Right lung (tissue), 10 donors: Measurements from ENCODE around the gene SLFN11. TPM values are rescaled to one million over a fixed set of nuclear protein-coding genes. Genes with fewer than 3 reads are reported as not detected.
"Not testable (repeated sequence)": the region's sequence is repeated elsewhere in the genome, so short reads cannot be mapped to it uniquely, and the experiment has no call there.

Source experiments
- DNase-seq, 2 donors: peaks; one replicate each; pipeline ENCODE4 v3.0.0-alpha.2; 2013
- long read RNA-seq, 8 donors: transcript quantifications; one replicate each; lab custom pipeline, GENCODE V29; 2026
- polyA plus RNA-seq, 5 donors: library from polyadenylated mRNA; unstranded; fragments of 120-200 nt; gene quantifications; one replicate each; pipeline versions ENCODE4 v1.2.1 to v1.2.3, GENCODE V29; 2013; ENCODE audit warnings: inconsistent platforms in 1 of 5, low replicate concordance in 1 of 5; ENCODE audit not compliant: insufficient read length in 5 of 5, insufficient read depth in 1 of 5

SLFN11 gene, protein sequence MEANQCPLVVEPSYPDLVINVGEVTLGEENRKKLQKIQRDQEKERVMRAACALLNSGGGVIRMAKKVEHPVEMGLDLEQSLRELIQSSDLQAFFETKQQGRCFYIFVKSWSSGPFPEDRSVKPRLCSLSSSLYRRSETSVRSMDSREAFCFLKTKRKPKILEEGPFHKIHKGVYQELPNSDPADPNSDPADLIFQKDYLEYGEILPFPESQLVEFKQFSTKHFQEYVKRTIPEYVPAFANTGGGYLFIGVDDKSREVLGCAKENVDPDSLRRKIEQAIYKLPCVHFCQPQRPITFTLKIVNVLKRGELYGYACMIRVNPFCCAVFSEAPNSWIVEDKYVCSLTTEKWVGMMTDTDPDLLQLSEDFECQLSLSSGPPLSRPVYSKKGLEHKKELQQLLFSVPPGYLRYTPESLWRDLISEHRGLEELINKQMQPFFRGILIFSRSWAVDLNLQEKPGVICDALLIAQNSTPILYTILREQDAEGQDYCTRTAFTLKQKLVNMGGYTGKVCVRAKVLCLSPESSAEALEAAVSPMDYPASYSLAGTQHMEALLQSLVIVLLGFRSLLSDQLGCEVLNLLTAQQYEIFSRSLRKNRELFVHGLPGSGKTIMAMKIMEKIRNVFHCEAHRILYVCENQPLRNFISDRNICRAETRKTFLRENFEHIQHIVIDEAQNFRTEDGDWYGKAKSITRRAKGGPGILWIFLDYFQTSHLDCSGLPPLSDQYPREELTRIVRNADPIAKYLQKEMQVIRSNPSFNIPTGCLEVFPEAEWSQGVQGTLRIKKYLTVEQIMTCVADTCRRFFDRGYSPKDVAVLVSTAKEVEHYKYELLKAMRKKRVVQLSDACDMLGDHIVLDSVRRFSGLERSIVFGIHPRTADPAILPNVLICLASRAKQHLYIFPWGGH
- 10 to 100 TPM; 18.7 to 24.2 (median 21.2) TPM for polyA plus RNA-seq
- long read RNA-seq, donor 1, partial matches to known transcripts, result 0 of 1 reads
- long read RNA-seq, donor 1, other reads (novel, unspliced or antisense), result 0 of 1 reads
- long read RNA-seq, donor 2, result 0 reads
- long read RNA-seq, donor 3, partial matches to known transcripts, result 0 of 1 reads
- long read RNA-seq, donor 3, other reads (novel, unspliced or antisense), result 0 of 1 reads
- long read RNA-seq, donor 4, partial matches to known transcripts, result 0 of 4 reads
- long read RNA-seq, donor 4, other reads (novel, unspliced or antisense), result 0 of 4 reads
- long read RNA-seq, donor 5, partial matches to known transcripts, result 0 of 1 reads
- long read RNA-seq, donor 5, other reads (novel, unspliced or antisense), result 0 of 1 reads
- long read RNA-seq, donor 6, result 0 reads
- long read RNA-seq, donor 7, full-length matches to known transcripts, result 2 of 2 reads
- long read RNA-seq, donor 7, partial matches to known transcripts, result 0 of 2 reads
- long read RNA-seq, donor 7, other reads (novel, unspliced or antisense), result 0 of 2 reads
- long read RNA-seq, donor 8, result 0 reads

DNA sequence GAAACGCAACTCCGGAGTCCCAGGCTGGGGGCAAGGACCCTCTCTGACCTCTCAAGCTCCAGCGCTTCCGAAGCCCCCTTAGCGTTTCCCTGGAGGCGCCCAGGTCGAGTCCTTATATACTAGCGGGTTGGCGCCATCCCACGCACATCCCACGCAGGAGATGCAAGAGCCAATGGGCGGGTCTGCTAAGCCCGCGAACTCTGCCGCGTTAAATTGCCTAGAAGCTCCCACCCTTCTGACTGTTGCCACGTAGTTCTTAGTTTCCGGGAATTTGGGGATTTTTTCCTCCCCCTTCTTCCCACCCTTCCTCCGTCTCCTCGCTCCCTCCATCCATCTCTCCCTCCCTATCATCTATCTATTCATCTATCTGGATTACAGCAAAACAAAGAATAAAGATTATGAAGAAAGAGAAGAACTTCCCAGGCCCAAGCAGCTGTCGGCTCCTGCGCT, at the start of gene SLFN11:
Gene SLFN11, minus strand, starts transcription at position 88 of the 450 bp plus-strand sequence. CDS start 9,814 bp downstream, outside the sequence.
- peak; percentile 68 to 78 for DNase-seq

DNA sequence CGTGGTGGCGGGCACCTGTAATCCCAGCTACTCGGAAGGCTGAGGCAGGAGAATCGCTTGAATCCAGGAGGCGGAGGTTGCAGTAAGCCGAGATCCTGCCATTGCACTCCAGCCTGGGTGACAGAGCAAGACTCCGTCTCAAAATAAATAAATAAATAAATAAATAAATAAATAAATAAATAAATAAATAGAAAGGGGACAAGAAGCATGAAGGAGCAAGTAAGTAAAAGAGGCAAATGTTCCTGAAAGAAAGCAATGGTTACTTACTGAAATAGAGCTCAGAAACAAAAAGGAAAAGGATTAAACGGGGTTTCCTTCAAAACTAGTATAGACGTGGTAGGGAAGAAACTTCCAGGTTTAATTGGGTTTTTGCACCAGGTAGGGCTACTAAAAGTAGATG, 47.6 kb upstream of the SLFN11 start:
- DNase-seq, result not testable (repeated sequence)

DNA sequence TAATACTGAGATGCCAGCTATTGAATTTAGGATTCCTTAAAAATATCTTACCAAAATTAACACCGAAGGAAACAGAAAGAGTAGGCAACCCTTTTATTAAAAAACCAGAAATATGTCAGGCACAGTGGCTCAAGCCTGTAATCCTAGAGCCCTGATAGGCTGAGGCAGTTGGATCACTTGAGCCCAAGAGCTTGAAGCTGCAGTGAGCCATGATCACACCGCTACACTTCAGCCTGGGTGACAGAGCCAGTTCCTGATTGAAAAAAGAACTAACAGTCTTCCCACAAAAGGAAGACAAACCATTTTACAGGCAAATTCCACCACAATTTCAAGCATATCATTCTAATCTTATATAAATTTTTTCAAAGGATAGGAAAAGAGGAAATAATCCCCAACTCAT, 43.2 kb upstream of the SLFN11 start:
- DNase-seq, result no peak

DNA sequence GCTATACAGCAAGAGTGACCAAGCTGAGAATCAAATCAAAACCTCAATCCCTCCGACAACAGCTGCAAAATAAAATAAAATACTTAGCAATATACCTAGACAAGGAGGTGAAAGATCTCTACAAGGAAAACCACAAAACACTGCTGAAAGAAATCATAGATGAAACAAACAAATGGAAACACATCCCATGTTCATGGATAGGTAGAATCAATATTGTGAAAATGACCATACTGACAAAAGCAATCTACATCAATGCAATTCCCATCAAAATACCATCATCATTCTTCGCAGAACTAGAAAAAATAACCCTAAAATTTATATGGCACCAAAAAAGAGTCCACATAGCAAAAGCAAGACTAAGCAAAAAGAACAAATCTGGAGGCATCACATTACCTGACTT, 41.3 kb upstream of the SLFN11 start:
- DNase-seq, result not testable (repeated sequence)

DNA sequence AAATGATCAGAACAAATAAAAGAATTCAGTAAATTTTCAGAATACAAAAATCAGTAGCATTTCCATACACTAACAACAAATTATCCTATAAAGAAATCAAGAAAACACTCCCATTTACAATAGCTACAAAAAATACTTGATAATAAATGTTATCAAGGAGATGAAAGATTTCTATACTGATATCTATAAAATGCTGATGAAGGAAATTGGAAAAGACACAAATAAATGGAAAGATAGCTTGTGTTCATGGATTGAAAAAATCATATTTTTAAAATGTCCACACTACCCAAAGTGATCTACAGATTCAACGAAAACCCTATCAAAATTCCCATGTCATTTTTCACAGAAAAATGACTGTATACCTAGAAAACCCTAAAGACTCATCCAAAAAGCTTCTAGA, 40.8 kb upstream of the SLFN11 start:
- DNase-seq, result no peak

DNA sequence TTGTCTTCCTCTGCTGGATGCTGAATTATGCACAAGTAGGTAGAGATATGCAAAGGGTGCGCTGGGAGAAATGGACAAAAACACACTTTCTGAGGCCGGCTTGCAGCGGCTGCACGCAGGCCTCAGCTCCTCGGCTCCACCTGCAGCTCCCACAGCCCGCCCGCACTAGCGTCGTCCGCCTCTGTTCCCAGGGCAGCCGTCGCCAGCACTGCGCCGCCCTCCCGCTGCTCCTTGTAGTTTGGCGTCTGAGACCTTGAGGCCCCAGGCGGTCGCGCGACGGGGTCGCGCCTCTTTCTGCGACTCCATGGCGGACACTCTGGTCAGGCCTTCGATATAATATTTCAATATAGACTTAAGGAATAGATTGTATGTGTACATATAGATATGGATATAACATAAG, 34.1 kb upstream of the SLFN11 start:
- no peak for DNase-seq

DNA sequence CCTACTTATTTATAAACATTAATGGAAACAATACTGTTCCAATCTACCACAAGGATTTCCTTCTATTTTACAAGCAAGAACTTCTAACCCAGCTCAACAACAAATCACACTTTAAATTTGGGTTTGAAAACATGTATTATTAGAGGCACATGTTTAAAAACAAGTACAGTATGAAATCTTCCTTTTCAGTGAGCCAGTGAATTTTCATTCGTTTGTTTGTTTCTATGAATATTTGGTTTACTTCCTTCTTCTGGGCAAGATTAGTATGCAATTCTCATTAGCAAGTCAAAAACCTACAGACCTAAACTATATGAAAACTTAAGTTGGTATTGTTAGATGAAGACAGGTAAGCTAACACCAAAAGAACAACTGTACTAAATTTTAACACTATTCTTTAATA, 33.1 kb upstream of the SLFN11 start:
- no peak for DNase-seq

DNA sequence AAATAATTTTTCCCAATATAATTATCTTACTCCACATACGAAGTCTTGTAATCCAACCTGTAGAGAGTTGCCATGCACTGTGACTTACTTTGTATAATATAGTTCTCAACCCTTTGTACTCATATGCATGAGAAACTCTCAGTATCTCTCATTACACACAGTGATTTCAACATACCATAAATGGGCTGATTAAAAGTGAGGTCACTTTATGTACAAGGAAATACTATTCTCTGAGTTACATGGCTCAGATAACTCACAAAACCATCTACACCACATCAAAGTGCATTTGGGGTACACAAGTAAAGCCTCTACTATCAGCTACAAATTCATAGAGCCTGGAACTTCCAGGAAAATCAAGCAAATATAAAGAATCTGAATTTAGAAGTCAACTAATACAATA, 30.9 kb upstream of the SLFN11 start:
- no peak for DNase-seq

DNA sequence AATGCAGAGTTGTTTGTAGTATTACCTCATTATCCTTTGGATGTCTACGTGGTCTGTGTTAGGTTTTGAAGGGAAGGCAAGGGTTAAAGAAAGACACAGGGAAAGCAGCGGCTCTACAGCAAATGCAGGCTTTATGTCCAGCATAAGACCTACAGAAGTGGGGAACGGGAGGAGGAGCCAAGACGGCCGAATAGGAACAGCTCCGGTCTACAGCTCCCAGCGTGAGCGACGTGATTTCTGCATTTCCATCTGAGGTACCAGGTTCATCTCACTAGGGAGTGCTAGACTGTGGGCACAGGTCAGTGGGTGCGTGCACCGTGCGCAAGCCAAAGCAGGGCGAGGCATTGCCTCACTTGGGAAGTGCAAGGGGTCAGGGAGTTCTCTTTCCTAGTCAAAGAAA, 20.4 kb upstream of the SLFN11 start:
- DNase-seq, result not testable (repeated sequence)

DNA sequence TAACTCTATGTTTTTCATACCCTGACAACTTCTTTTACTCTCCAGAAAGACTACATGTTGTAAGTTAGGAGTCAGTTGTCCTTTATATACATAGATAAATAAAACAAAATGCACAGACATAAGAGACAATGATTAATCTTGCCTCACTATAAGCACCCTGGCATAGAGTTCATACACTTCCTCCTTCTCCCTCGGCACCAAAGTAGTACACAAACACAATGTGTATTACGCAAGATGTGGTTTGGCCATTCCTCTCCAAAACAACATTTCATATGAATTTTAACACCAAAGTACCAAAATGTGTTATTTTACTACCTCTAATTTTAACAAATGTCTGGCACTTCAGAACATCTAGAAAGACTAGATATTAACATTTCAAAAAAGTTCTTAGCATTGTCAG, 17.2 kb upstream of the SLFN11 start:
- no peak for DNase-seq

DNA sequence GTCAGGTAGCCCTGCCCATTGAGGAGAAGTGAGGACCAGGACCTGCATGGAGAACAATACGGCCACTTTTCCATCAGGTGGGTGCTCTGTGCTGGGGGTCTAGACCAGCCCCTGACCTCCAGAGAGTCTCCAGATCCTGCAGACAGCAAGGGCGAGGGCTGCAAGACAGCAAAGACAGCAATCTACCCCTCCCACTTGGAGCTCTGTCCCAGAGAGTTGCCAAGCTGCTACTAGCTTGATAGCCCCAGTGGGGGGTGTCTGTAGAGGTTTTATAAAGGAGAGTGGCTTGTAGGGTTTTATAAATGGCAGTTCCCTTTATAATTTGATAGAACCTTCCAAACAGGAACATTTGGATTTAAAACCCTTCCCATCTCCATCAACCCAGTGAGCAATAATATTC, 16.7 kb upstream of the SLFN11 start:
- DNase-seq, result no peak

DNA sequence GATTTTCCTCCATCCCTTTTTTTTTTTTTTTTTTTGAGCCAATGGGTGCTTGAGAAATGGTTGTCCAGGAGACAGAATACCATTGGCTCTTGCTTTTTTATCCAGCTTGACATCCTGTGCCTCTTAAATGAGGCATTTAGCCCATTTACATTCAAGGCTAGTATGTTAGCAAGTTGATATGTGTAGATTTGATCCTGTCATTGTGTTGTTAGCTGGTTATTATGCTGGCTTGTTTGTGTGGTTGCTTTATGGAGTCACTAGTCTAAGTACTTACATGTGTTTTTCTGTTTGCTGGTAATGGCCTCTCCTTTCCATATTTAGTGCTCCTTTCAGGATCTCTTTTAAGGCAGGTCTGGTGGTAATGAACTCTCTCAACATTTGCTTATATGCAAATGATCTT, 14.1 kb upstream of the SLFN11 start:
- DNase-seq, result no peak

DNA sequence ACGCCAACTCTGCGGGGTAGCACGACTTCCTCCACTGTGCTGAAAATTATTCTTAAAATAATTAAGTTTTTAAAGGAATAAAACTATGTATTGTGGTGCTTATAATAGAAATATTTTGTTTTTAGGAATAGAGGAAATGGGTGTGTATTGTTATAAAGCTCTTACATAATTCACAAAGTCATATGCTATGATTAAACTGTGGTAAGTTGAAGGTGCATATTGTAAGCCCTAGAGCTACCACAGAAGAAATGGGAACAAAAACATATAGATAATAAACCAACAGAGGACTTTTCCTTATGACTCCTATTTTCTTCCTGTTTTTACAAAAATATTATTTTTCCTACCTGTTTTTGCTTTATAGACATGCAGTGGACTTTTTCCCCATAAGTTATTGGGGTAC, 4.3 kb upstream of the SLFN11 start:
- DNase-seq, result no peak

DNA sequence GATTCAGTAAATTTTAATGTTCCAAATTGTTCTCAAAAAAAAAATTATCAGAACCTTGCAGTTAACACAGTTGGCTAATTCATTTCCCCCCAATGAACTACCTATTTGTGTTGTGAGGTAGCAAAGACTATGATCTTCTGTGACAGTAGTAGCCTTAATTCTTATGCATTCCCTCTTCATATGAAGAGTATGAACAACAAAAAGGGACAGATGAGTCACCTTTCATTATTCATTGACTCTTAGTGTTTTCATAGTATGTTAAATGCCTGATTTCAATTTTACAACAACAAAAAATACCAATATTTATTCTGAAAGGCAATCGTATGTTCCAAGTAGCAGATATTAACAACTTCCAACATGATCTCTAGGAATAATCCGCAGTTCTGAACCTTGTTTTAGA, 3.6 kb upstream of the SLFN11 start:
- no peak for DNase-seq

DNA sequence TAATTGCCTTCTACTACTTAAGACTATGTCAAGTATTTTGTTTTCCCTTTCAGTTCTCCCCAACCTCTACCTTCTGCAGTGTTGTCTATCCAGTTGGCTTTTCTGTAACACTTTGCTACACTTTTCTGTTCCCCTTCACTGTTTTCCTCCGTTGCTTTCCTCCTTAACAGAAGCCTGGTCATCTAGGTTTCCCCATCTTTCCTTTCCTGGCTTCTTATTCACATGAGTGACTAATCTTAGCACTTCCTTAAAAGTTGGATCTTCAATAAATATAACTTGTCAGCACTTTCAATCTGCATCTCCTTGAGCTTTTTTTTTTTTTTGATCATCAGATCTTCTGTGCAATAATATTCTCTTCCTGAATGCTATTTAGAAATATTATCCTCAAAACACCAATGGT, 2.8 kb upstream of the SLFN11 start:
- no peak for DNase-seq

DNA sequence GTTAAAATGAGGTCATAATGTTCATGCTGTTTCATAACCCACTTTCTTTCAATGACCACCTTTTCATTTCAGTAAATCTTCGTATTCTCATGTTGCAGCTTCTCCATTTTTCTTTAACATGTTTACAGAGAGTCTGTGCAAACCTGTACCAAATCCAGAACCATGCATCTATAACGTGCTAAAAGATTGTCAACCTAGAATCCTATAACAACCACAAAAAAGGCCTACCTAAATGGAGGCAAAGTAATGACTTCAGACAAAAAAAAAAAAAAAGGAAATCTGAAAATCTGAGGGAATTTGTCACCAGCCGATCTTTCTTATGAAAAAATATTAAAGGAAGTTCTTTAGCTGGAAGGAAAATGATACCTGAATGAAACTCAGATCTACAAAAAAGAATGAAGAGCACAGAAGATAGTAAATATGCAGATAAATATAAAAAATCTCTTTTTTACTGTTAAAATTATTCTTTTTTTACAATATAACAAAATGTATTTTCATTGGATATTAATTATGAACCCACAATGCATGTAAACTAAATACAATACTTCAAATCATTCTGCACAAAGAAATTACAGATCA, 1.4 kb upstream of the SLFN11 start:
- DNase-seq, result no peak

DNA sequence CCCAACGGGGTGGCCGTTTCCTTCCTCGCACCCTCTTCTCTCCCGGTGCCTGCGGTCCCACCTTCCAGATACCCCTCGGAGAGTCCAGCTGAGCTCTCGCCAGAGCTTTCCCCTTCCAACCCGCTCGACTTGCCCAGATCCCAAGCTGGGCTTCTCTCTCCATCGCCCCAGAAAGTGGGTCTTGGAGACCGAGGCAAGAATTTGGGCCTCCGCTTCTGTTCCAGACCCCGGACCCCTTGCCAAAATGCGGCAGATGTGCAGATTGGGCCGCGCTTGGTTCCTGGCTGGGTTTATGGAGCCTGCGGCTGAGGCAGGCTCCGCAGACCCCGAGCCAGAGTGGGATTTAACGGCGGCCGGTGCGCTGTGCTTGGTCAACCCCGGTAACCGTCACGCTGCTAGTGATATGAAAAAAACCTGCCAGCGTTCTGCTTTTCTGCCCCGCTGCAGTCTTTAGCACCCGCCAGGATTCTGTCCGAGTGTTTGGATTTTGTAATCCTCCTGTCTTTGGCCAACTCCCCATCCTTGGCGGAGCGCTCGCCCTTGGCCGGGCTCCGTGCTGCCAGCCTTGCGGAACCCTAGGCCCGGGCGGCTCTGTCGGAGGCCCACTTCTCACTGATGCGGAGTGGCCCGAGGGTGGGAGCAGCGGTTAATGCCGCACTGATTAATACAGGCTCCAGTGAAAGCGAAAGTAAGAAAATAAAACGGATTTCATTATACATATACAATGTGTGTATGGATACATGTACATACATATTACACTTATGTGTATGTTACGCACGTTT, 754 bp upstream of the SLFN11 start:
- peak; percentile 56 to 59 for DNase-seq

DNA sequence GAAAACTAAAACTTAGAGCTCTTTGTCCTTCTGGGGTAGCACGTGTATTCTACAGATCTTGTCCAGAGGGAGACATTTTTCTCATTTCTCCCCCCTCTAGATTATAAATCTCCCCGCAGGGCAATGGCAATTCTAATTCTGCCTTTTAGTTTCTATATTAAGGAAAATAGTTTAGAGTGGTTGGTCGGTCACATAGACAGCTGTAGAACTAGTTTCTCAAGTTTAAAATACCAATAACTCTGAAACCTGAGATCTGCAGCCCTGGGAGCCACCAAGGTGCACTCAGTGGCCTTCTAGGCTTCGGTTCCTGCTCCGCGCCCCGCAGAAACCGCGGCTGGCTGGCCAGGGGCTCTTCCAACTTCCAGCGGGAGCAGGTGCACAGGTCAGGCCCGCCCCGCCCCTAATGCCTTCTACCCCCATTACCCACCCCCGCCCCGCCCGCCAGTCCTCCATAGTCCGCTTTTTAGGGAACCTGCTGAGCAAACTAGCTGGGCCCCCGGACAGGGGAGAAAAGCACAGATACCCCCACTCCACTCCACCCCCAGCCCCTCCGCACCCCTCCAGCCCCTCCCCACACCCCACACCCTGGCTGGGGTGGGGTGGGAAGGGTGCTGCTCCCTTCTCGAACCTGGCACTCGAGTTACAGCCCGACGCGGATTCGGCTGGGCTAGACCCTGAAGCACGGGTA, 431 bp downstream of the SLFN11 start:
- DNase-seq, result no peak

DNA sequence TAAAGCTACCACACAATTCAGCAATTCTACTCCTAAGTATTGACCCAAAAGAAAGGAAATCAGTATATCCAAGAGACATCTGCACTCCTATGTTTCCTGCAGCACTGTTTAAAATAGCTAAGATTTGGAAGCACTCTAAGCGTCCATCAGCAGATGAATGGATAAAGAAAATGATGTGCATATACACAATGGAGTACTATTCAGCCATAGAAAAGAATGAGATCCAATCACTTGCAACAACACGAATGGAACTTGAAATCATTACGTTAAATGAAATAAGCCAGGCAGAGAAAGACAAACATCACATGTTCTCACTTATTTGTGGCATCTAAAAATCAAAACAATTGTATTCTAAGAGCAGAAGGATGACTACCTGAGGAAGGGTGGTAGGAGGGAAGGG, 1.5 kb downstream of the SLFN11 start:
- no peak for DNase-seq
